ENCODE measurements around the gene WNT2B. TPM values are rescaled to one million over a fixed set of nuclear protein-coding genes. Genes with fewer than 3 reads are reported as not detected.

WNT2B gene
- total RNA-seq, 2 donors from 2014 or later = 3.2 to 19.7 TPM

- intact Hi-C loops (cut with DNase I) = no loop called here
- no peaks in the 10 kb centered on the region for H3K4me1 ChIP-seq (replicated peaks)
- H3K9me3 ChIP-seq = no peaks in the 10 kb centered on the region
- 40% methylated on average over 2 of the region's 2 CpGs for WGBS
- no peaks in the 10 kb centered on the region for H3K27me3 ChIP-seq (replicated peaks; ENCODE audit: insufficient read depth)
- no peaks in the 10 kb centered on the region for H3K36me3 ChIP-seq
- no peak for DNase-seq (ENCODE audit: low spot score)
- H3K27ac ChIP-seq = no peak overlapping the region
- no peak for TF ChIP-seq POLR2AphosphoS5 (IDR thresholded peaks at IDR 0.05)
- TF ChIP-seq CTCF (IDR thresholded peaks at IDR 0.05) = no peak
- no peak for TF ChIP-seq POLR2A (IDR thresholded peaks at IDR 0.05)
- H3K4me3 ChIP-seq = no peak overlapping the region
Observed at GRCh38 chr1:112518186-112518585, 9.4 kb downstream of the WNT2B start.

- Histone ChIP-seq H3K36me3 (no peaks in the 10 kb centered on the region), H3K9me3 (no peaks in the 10 kb centered on the region), H3K4me3 (no peak overlapping the region), H3K27me3 (replicated peaks; ENCODE audit: insufficient read depth) (no peaks in the 10 kb centered on the region), H3K4me1 (replicated peaks) (no peaks in the 10 kb centered on the region), H3K27ac (no peak overlapping the region)
- no peak for DNase-seq (ENCODE audit: low spot score)
- no peak for TF ChIP-seq CTCF (IDR thresholded peaks at IDR 0.05)
- no peak for TF ChIP-seq POLR2AphosphoS5 (IDR thresholded peaks at IDR 0.05)
- TF ChIP-seq POLR2A (IDR thresholded peaks at IDR 0.05) = no peak
- WGBS = 87% methylated on average over 9 of the region's 9 CpGs
- intact Hi-C loops (cut with DNase I) = no loop called here
Observed at GRCh38 chr1:112520166-112520565, 11.4 kb downstream of the WNT2B start.

GRCh38 chr1:112522621-112523020 lies 13.9 kb downstream of the WNT2B start:
- Histone ChIP-seq H3K4me3 (no peak overlapping the region), H3K27ac (no peak overlapping the region), H3K9me3 (no peaks in the 10 kb centered on the region), H3K4me1 (replicated peaks) (no peaks in the 10 kb centered on the region), H3K36me3 (no peaks in the 10 kb centered on the region), H3K27me3 (replicated peaks; ENCODE audit: insufficient read depth) (no peaks in the 10 kb centered on the region)
- intact Hi-C loops (cut with DNase I) = no loop called here
- WGBS = 83% methylated on average over 1 of the region's 1 CpG
- no peak for DNase-seq (ENCODE audit: low spot score)
- TF ChIP-seq CTCF (IDR thresholded peaks at IDR 0.05) (no peak), POLR2A (IDR thresholded peaks at IDR 0.05) (no peak), POLR2AphosphoS5 (IDR thresholded peaks at IDR 0.05) (no peak)

GRCh38 chr1:112524251-112524650 lies 15.5 kb downstream of the WNT2B start:
- Histone ChIP-seq H3K4me3 (no peak overlapping the region), H3K9me3 (no peaks in the 10 kb centered on the region), H3K27ac (no peak overlapping the region), H3K27me3 (replicated peaks; ENCODE audit: insufficient read depth) (no peaks in the 10 kb centered on the region), H3K36me3 (no peaks in the 10 kb centered on the region), H3K4me1 (replicated peaks) (no peaks in the 10 kb centered on the region)
- intact Hi-C loops (cut with DNase I) = no loop called here
- no peak for DNase-seq (ENCODE audit: low spot score)
- WGBS = 24% methylated on average over 7 of the region's 8 CpGs
- TF ChIP-seq POLR2AphosphoS5 (IDR thresholded peaks at IDR 0.05) (no peak), CTCF (IDR thresholded peaks at IDR 0.05) (no peak), POLR2A (IDR thresholded peaks at IDR 0.05) (no peak)

GRCh38 chr1:112524986-112525385 lies 16.2 kb downstream of the WNT2B start:
- H3K4me1 ChIP-seq (replicated peaks) = peaks cover 2% of the 10 kb centered on the region
- 91% methylated on average over 1 of the region's 1 CpG for WGBS
- H3K9me3 ChIP-seq = no peaks in the 10 kb centered on the region
- H3K27ac ChIP-seq = no peak overlapping the region
- TF ChIP-seq POLR2A (IDR thresholded peaks at IDR 0.05) (no peak), POLR2AphosphoS5 (IDR thresholded peaks at IDR 0.05) (no peak), CTCF (IDR thresholded peaks at IDR 0.05) (no peak)
- DNase-seq (ENCODE audit: low spot score) = no peak
- H3K4me3 ChIP-seq = no peak overlapping the region
- no peaks in the 10 kb centered on the region for H3K36me3 ChIP-seq
- intact Hi-C loops (cut with DNase I) = no loop called here
- H3K27me3 ChIP-seq (replicated peaks; ENCODE audit: insufficient read depth) = no peaks in the 10 kb centered on the region
